LNCAP (cell line): ENCODE measurements around the gene AKAP10.

Experiments
- CTCF ChIP-seq: fragments of 450-650 bp; IDR thresholded peaks from 2 replicates; pipeline ENCODE4 v1.5.1; 2017; ENCODE audit warnings: mild to moderate bottlenecking

Gene AKAP10

GRCh38 chr17:19955099-19955498, 22.5 kb downstream of the AKAP10 start:
- TF ChIP-seq CTCF = no peak

GRCh38 chr17:19948116-19948943, 29.3 kb downstream of the AKAP10 start:
- no peak for TF ChIP-seq CTCF

DNA sequence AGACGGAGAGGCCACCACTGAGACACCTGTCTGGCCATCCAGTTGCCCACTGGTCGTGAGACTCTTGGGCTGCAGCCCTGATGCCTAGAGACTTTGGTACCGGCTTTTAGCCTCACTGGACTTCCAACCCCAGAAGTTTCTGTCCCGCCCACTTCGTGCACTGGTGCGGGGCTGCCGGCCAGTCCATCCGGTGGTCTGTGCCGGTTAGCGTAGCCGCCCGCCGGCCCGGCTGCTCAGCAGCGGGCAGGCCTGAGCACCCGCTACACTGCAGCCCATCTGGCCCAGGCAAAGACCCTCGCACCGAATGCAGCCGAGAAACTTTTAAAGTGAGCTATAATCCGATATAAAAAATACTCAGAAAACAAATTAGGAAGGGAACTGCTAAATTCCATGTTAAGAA, 30.7 kb downstream of the AKAP10 start:
- TF ChIP-seq CTCF = no peak

DNA sequence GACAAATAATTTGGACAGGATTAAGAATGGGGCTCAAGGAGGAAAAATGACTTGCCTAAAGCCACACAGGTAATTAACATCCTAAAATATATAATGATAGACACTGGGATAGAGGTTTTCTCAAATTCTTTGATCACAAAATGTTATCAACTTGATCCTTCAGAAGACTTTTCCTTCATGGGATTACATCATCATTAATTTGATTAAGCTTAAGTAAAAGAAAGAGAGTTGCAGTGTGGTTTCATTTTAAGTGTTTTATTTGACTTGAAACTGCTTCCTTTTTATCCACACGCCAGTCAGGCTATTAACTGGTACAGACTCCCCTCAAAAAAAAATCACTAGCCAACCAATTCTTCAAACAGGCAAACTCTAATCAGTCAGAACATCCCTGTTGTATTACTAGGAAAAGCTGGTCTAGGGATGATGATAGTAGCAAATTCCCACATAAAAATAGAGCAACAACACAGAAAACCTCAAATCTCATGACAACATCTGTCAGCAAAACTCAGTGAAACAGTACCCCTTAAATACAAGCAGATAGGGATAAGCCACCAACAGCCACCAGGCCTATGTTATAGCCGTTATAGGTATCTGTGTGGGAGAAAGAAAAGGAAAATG, 32.5 kb downstream of the AKAP10 start:
- no peak for TF ChIP-seq CTCF

DNA sequence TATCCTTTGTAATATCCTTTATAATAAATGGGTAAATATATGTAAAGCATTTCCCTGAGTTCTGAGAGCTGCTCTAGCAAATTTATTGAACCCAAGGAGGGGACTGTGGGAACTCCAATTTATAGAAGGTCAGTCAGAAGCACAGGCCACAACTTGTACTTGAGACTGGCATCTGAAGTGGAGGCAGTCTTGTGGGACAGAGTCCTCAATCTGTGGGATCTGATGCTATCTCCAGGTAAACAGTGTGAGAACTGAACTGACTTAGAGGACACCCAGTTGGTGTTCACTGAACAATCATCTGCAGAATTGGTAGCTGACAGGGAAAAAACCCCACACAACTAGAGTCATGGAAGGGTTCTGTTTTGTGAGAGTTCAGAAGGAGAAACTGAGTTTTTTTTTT, 34.0 kb downstream of the AKAP10 start:
- TF ChIP-seq CTCF = no peak

- TF ChIP-seq CTCF = no peak
Measured at GRCh38 chr17:19943026-19943425, 34.6 kb downstream of the AKAP10 start.

- no peak for TF ChIP-seq CTCF
Measured at GRCh38 chr17:19940722-19941464, 36.7 kb downstream of the AKAP10 start.
